ENCODE results near the gene COL4A2. TPM values are rescaled to one million over a fixed set of nuclear protein-coding genes. Genes with fewer than 3 reads are reported as not detected.

COL4A2 gene
- total and polyA plus RNA-seq, 2 donors (not counting 1 experiment from before 2014, with no cell fraction given), result 0.17 TPM; not detected in 1

DNA sequence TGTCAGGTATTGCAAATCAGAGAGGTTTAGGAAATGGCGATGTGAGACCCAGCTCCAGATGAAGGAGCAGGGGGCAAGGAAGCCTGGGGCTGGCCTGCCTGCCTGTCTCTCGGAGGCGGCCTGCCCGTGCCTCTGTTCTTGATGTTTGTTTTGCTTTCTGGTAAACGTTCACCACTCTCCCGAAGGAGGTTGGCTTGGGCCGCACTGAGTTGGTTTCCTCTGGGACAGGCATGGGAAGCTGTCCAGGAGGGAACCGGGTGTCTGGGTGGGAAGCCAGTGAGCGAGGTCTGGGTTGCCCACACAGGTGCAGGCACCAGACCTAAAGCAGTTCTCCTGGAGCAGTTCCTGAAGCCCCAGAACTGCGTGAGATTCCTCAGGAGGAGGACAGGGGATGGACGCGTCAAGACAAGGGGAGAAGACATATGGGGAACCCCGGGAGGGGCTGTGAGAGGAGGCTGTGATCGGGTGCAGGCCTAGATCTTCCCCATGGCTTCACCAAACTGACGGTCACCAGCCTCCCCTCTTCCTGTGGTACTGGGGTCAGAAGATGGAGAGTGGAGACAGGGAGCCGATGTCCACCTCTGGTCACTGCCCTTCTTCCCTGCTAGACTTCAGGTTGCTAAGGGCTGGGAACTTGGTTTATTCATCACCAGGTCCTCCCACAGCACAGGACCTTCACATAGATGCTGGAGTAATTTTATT lies 15.2 kb downstream of the COL4A2 start:
- Histone ChIP-seq H3K4me1 (ENCODE audit: control insufficient read depth in 2 of 2, insufficient read depth in 2 of 2, low read length in 2 of 2) (no peaks in the 10 kb centered on the region), H3K27me3 (replicated peaks in 1 of 4; ENCODE audit: control extremely low read depth in 1 of 4, control insufficient read depth in 3 of 4, insufficient read depth in 4 of 4, low read length in 3 of 4) (peaks cover 0 to 3% (median 0%) of the 10 kb centered on the region in 4 experiments), H4K20me1 (ENCODE audit: control insufficient read depth, insufficient read depth, low read length, poor library complexity, severe bottlenecking) (no peaks in the 10 kb centered on the region), H3K36me3 (replicated peaks in 1 of 2; ENCODE audit: control extremely low read depth in 1 of 2, control insufficient read depth in 1 of 2, extremely low read depth in 1 of 2, insufficient read depth in 2 of 2, low read length in 1 of 2) (no peaks in the 10 kb centered on the region), H3K79me2 (ENCODE audit: control insufficient read depth, insufficient read depth, low read length) (no peaks in the 10 kb centered on the region), H3K4me2 (replicated peaks; ENCODE audit: low read depth, low read length, poor library complexity, severe bottlenecking) (no peak overlapping the region), H3K9me3 (ENCODE audit: control extremely low read depth in 1 of 3, control insufficient read depth in 2 of 3, insufficient read depth in 1 of 3, low read length in 2 of 3) (peaks cover 0 to 8% (median 0%) of the 10 kb centered on the region in 3 donors), H3K4me3 (ENCODE audit: control extremely low read depth in 1 of 5, extremely low read depth in 1 of 5, insufficient read depth in 1 of 5, low read depth in 2 of 5, low read length in 4 of 5) (no peak overlapping the region), H3K27ac (ENCODE audit: low read length in 2 of 2) (no peak overlapping the region), H3K9ac (ENCODE audit: low read length) (no peak overlapping the region), H2AFZ (ENCODE audit: insufficient read depth, low read depth, low read length, poor library complexity, severe bottlenecking) (no peak overlapping the region)
- CTCF ChIA-PET, result no interaction called here
- Mint-ChIP-seq H3K27me3 (peaks cover 31% of the 10 kb centered on the region), H3K4me1 (no peaks in the 10 kb centered on the region), H3K9me3 (ENCODE audit: insufficient read depth) (no peaks in the 10 kb centered on the region), H3K27ac (no peak overlapping the region), H3K4me3 (no peak overlapping the region)
- DNase-seq, result no peak
- TF ChIP-seq, protein P1, sequence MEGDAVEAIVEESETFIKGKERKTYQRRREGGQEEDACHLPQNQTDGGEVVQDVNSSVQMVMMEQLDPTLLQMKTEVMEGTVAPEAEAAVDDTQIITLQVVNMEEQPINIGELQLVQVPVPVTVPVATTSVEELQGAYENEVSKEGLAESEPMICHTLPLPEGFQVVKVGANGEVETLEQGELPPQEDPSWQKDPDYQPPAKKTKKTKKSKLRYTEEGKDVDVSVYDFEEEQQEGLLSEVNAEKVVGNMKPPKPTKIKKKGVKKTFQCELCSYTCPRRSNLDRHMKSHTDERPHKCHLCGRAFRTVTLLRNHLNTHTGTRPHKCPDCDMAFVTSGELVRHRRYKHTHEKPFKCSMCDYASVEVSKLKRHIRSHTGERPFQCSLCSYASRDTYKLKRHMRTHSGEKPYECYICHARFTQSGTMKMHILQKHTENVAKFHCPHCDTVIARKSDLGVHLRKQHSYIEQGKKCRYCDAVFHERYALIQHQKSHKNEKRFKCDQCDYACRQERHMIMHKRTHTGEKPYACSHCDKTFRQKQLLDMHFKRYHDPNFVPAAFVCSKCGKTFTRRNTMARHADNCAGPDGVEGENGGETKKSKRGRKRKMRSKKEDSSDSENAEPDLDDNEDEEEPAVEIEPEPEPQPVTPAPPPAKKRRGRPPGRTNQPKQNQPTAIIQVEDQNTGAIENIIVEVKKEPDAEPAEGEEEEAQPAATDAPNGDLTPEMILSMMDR (IDR thresholded peaks at IDR 0.05), result no peak
- no peak for TF ChIP-seq EZH2 (IDR thresholded peaks at IDR 0.05; ENCODE audit: borderline replicate concordance, insufficient read depth, low read depth, low read length, poor library complexity, severe bottlenecking)
- ATAC-seq (ENCODE audit: low read depth), result no peak
- WGBS (ENCODE audit: insufficient coverage), result 82% methylated on average over 12 of the region's 16 CpGs
- POLR2A ChIA-PET, result no interaction called here
- intact Hi-C loops (cut with micrococcal nuclease), result no loop called here

DNA sequence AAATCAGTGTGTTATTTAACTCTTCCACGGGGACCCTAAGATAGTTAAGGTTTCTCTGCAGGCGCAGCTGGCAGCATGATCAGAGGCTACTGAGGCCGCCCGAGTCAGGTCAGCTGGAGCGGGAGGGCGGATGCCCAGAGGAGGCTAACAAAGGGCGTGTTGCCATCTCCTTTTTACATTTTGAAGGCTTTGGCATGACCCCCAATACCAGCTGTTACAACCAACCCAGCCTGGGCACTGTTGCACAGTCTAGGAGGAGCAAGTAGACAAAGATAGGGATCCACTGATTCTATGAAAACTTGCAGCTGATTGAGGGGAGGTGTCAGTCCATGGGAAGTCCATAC lies 15.7 kb downstream of the COL4A2 start:
- Histone ChIP-seq H3K4me3 (ENCODE audit: control extremely low read depth in 1 of 5, extremely low read depth in 1 of 5, insufficient read depth in 1 of 5, low read depth in 2 of 5, low read length in 4 of 5) (no peak overlapping the region), H3K36me3 (replicated peaks in 1 of 2; ENCODE audit: control extremely low read depth in 1 of 2, control insufficient read depth in 1 of 2, extremely low read depth in 1 of 2, insufficient read depth in 2 of 2, low read length in 1 of 2) (no peaks in the 10 kb centered on the region), H2AFZ (ENCODE audit: insufficient read depth, low read depth, low read length, poor library complexity, severe bottlenecking) (no peak overlapping the region), H3K9me3 (ENCODE audit: control extremely low read depth in 1 of 3, control insufficient read depth in 2 of 3, insufficient read depth in 1 of 3, low read length in 2 of 3) (peaks cover 0 to 8% (median 0%) of the 10 kb centered on the region in 3 donors), H3K27me3 (replicated peaks in 1 of 4; ENCODE audit: control extremely low read depth in 1 of 4, control insufficient read depth in 3 of 4, insufficient read depth in 4 of 4, low read length in 3 of 4) (peaks cover 0 to 3% (median 0%) of the 10 kb centered on the region in 4 experiments), H3K79me2 (ENCODE audit: control insufficient read depth, insufficient read depth, low read length) (no peaks in the 10 kb centered on the region), H3K27ac (ENCODE audit: low read length in 2 of 2) (no peak overlapping the region), H3K4me2 (replicated peaks; ENCODE audit: low read depth, low read length, poor library complexity, severe bottlenecking) (no peak overlapping the region), H4K20me1 (ENCODE audit: control insufficient read depth, insufficient read depth, low read length, poor library complexity, severe bottlenecking) (no peaks in the 10 kb centered on the region), H3K4me1 (ENCODE audit: control insufficient read depth in 2 of 2, insufficient read depth in 2 of 2, low read length in 2 of 2) (no peaks in the 10 kb centered on the region), H3K9ac (ENCODE audit: low read length) (no peak overlapping the region)
- TF ChIP-seq, protein P1 (IDR thresholded peaks at IDR 0.05), result no peak
- TF ChIP-seq EZH2 (IDR thresholded peaks at IDR 0.05; ENCODE audit: borderline replicate concordance, insufficient read depth, low read depth, low read length, poor library complexity, severe bottlenecking), result no peak
- no peaks in the 10 kb centered on the region for H3K4me1 Mint-ChIP-seq
- ChIA-PET POLR2A (no interaction called here), CTCF (no interaction called here)
- no peak overlapping the region for H3K4me3 Mint-ChIP-seq
- no peaks in the 10 kb centered on the region for H3K9me3 Mint-ChIP-seq (ENCODE audit: insufficient read depth)
- ATAC-seq (ENCODE audit: low read depth) (no peak), DNase-seq (no peak)
- intact Hi-C loops (cut with micrococcal nuclease), result no loop called here
- H3K27me3 Mint-ChIP-seq, result peaks cover 32% of the 10 kb centered on the region
- H3K27ac Mint-ChIP-seq, result no peak overlapping the region
- 87% methylated on average over 7 of the region's 7 CpGs for whole genome bisulfite sequencing (ENCODE audit: insufficient coverage)

Data from B cell (primary cell).